HepG2 (cell line): ENCODE results near the gene TMEM9B. TPM values are rescaled to one million over a fixed set of nuclear protein-coding genes. Genes with fewer than 3 reads are reported as not detected.

Source experiments
- ATRX ChIP-seq: sonication (generic); formaldehyde crosslinking; IDR thresholded peaks from 2 replicates; pipeline ENCODE4 v1.4.0; 2020; ENCODE audit warnings: missing genetic modification reagents, borderline replicate concordance
- ELF1 ChIP-seq: sonication (generic); formaldehyde crosslinking; IDR thresholded peaks from 2 replicates; pipeline ENCODE4 v1.4.0; 2020; ENCODE audit warnings: missing genetic modification reagents
- HDAC1 ChIP-seq: sonication (generic); formaldehyde crosslinking; IDR thresholded peaks from 2 replicates; pipeline ENCODE4 v1.5.1; 2020; ENCODE audit warnings: mild to moderate bottlenecking, missing genetic modification reagents
- HMGXB4 ChIP-seq, 2 experiments: sonication (generic) in 1 of 2; formaldehyde crosslinking in 1 of 2; IDR thresholded peaks; 2 replicates each; pipeline versions ENCODE4 v1.4.0 to v1.6.1; 2018 to 2020; ENCODE audit warnings: missing genetic modification reagents in 2 of 2, borderline replicate concordance in 1 of 2, low read depth in 1 of 2, mild to moderate bottlenecking in 1 of 2, missing biosample characterization in 1 of 2
- KLF16 ChIP-seq, 2 experiments: sonication (generic) in 1 of 2; formaldehyde crosslinking in 1 of 2; IDR thresholded peaks; 2 replicates each; pipeline versions ENCODE4 v1.6.1 to v1.8.0; 2016 to 2023; ENCODE audit warnings: missing genetic modification reagents in 2 of 2, missing compliant biosample characterization in 1 of 2
- MLLT10 ChIP-seq: sonication (generic); formaldehyde crosslinking; IDR thresholded peaks from 2 replicates; pipeline ENCODE4 v1.4.0; 2020; ENCODE audit warnings: missing genetic modification reagents
- MYC ChIP-seq: sonication (generic); formaldehyde crosslinking; IDR thresholded peaks from 2 replicates; pipeline ENCODE4 v1.9.0; 2021; ENCODE audit warnings: missing genetic modification reagents, borderline replicate concordance
- ZBTB42 ChIP-seq: sonication (generic); formaldehyde crosslinking; IDR thresholded peaks from 2 replicates; pipeline ENCODE4 v1.5.0; 2020; ENCODE audit warnings: mild to moderate bottlenecking, missing genetic modification reagents
- ZKSCAN5 ChIP-seq: sonication (generic); formaldehyde crosslinking; IDR thresholded peaks from 2 replicates; pipeline ENCODE4 v1.5.1; 2020; ENCODE audit warnings: mild to moderate bottlenecking, missing genetic modification reagents
- ZNF232 ChIP-seq: sonication (generic); formaldehyde crosslinking; IDR thresholded peaks from 2 replicates; pipeline ENCODE4 v1.4.0; 2020; ENCODE audit warnings: missing genetic modification reagents, borderline replicate concordance
- ZNF337 ChIP-seq: sonication (generic); formaldehyde crosslinking; IDR thresholded peaks from 2 replicates; pipeline ENCODE4 v1.5.1; 2020; ENCODE audit warnings: missing genetic modification reagents, low read depth, mild to moderate bottlenecking, borderline replicate concordance
- ZNF552 ChIP-seq: sonication (generic); formaldehyde crosslinking; IDR thresholded peaks from 2 replicates; pipeline ENCODE4 v1.9.0; 2022; ENCODE audit warnings: missing genetic modification reagents, mild to moderate bottlenecking, borderline replicate concordance
- polyA plus RNA-seq, 8 experiments: library from polyadenylated mRNA; depleted of rRNA in 3 of 8; stranded (reverse) in 7 of 8; unstranded in 1 of 8; fragments of >200 nt; fragmentation: Illumina TruSeq in 4 of 8; extraction: Trizol in 4 of 8; gene quantifications; 2 replicates each; pipeline versions ENCODE4 v1.2.1 to v1.2.3, GENCODE V29; 2011 to 2016; ENCODE audit warnings: low read depth in 4 of 8, missing spikeins in 1 of 8, mixed read lengths in 1 of 8; ENCODE audit not compliant: insufficient read depth in 1 of 8
- total RNA-seq, 5 experiments: library from RNA; depleted of rRNA; stranded (reverse); fragments of >200 nt; fragmentation: Illumina TruSeq; extraction: Trizol; gene quantifications; 2 replicates each; pipeline ENCODE4 v1.2.3, GENCODE V29; 2016; ENCODE audit warnings: low read depth in 1 of 5
- TF ChIP-seq, protein P1 (sequence below): sonication (generic); formaldehyde crosslinking; conservative IDR thresholded peaks from 2 replicates; pipeline ENCODE4 v1.8.0; 2022; ENCODE audit warnings: mild to moderate bottlenecking, moderate library complexity, missing genetic modification reagents
- TF ChIP-seq, protein P2 (sequence below): sonication (generic); formaldehyde crosslinking; IDR thresholded peaks from 2 replicates; pipeline ENCODE4 v1.4.0; 2020; ENCODE audit warnings: missing genetic modification reagents
- TF ChIP-seq, protein P3 (sequence below): sonication (generic); formaldehyde crosslinking; IDR thresholded peaks from 2 replicates; pipeline ENCODE4 v1.4.0; 2020; ENCODE audit warnings: mild to moderate bottlenecking, missing genetic modification reagents
- TF ChIP-seq, protein P4 (sequence below): sonication (generic); formaldehyde crosslinking; IDR thresholded peaks from 2 replicates; pipeline ENCODE4 v1.4.0; 2020; ENCODE audit warnings: missing genetic modification reagents; ENCODE audit errors: not compliant biosample characterization
- TF ChIP-seq, protein P5 (sequence below): IDR thresholded peaks from 2 replicates; pipeline ENCODE4 v1.6.1; 2016; ENCODE audit warnings: missing biosample characterization, missing genetic modification reagents, low read depth

Gene TMEM9B
- total and polyA plus RNA-seq, 2 of the 13 experiments (the other 11 are each of a cell fraction or from before 2014, with no cell fraction given): 12.4 to 20.8 TPM

- TF ChIP-seq ZNF232 (peak; percentile 85), ZKSCAN5 (CRISPR knock-in tag) (no peak), MLLT10 (CRISPR knock-in tag) (no peak), KLF16 (CRISPR knock-in tag; IDR thresholded peaks at IDR 0.05) (0 out of 4 replicates have a peak, but pooled peaks of 1 of the 2 experiments have one; percentile 69), ZNF552 (CRISPR knock-in tag) (0 out of 2 replicates have a peak, but pooled peaks have one; percentile 55), ELF1 (CRISPR knock-in tag) (peak; percentile 94), ZNF337 (CRISPR knock-in tag) (0 out of 2 replicates have a peak, but pooled peaks have one; percentile 65), MYC (CRISPR knock-in tag) (peak; percentile 72), HDAC1 (peak; percentile 96), HMGXB4 (CRISPR knock-in tag; IDR thresholded peaks at IDR 0.05; ENCODE audit: borderline replicate concordance in 1 of 2, low read depth in 1 of 2) (peak; percentile 71 to 79), ATRX (no peak), ZBTB42 (0 out of 2 replicates have a peak, but pooled peaks have one; percentile 33)
- TF ChIP-seq, protein P1, sequence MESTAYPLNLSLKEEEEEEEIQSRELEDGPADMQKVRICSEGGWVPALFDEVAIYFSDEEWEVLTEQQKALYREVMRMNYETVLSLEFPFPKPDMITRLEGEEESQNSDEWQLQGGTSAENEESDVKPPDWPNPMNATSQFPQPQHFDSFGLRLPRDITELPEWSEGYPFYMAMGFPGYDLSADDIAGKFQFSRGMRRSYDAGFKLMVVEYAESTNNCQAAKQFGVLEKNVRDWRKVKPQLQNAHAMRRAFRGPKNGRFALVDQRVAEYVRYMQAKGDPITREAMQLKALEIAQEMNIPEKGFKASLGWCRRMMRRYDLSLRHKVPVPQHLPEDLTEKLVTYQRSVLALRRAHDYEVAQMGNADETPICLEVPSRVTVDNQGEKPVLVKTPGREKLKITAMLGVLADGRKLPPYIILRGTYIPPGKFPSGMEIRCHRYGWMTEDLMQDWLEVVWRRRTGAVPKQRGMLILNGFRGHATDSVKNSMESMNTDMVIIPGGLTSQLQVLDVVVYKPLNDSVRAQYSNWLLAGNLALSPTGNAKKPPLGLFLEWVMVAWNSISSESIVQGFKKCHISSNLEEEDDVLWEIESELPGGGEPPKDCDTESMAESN (CRISPR knock-in tag): peak; percentile 73; the same call in 1 of the 2 replicates
- TF ChIP-seq, protein P2, sequence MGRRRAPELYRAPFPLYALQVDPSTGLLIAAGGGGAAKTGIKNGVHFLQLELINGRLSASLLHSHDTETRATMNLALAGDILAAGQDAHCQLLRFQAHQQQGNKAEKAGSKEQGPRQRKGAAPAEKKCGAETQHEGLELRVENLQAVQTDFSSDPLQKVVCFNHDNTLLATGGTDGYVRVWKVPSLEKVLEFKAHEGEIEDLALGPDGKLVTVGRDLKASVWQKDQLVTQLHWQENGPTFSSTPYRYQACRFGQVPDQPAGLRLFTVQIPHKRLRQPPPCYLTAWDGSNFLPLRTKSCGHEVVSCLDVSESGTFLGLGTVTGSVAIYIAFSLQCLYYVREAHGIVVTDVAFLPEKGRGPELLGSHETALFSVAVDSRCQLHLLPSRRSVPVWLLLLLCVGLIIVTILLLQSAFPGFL: no peak
- TF ChIP-seq, protein P3, sequence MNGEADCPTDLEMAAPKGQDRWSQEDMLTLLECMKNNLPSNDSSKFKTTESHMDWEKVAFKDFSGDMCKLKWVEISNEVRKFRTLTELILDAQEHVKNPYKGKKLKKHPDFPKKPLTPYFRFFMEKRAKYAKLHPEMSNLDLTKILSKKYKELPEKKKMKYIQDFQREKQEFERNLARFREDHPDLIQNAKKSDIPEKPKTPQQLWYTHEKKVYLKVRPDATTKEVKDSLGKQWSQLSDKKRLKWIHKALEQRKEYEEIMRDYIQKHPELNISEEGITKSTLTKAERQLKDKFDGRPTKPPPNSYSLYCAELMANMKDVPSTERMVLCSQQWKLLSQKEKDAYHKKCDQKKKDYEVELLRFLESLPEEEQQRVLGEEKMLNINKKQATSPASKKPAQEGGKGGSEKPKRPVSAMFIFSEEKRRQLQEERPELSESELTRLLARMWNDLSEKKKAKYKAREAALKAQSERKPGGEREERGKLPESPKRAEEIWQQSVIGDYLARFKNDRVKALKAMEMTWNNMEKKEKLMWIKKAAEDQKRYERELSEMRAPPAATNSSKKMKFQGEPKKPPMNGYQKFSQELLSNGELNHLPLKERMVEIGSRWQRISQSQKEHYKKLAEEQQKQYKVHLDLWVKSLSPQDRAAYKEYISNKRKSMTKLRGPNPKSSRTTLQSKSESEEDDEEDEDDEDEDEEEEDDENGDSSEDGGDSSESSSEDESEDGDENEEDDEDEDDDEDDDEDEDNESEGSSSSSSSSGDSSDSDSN (CRISPR knock-in tag): peak; percentile 91
- TF ChIP-seq, protein P4, sequence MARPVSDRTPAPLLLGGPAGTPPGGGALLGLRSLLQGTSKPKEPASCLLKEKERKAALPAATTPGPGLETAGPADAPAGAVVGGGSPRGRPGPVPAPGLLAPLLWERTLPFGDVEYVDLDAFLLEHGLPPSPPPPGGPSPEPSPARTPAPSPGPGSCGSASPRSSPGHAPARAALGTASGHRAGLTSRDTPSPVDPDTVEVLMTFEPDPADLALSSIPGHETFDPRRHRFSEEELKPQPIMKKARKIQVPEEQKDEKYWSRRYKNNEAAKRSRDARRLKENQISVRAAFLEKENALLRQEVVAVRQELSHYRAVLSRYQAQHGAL (CRISPR knock-in tag): peak; percentile 59
- TF ChIP-seq, protein P5, sequence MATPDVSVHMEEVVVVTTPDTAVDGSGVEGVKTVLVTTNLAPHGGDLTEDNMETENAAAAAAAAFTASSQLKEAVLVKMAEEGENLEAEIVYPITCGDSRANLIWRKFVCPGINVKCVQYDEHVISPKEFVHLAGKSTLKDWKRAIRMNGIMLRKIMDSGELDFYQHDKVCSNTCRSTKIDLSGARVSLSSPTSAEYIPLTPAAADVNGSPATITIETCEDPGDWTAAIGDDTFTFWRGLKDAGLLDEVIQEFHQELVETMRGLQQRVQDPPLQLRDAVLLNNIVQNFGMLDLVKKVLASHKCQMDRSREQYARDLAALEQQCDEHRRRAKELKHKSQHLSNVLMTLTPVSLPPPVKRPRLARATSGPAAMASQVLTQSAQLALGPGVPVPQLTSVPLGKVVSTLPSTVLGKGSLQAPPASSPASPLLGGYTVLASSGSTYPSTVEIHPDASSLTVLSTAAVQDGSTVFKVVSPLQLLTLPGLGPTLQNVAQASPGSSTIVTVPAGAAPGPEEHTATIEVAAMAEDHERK: peak; percentile 75
Observed at GRCh38 chr11:8964324-8965320, at the start of gene TMEM9B (continued).
